Endothelial cell of umbilical vein (primary cell): ENCODE data around the gene FHOD3. TPM values are rescaled to one million over a fixed set of nuclear protein-coding genes. Genes with fewer than 3 reads are reported as not detected.

Source experiments
- BruUV-seq: library from RNA; stranded (reverse); fragments of 400-500 nt; replicated peaks from 2 replicates; lab custom pipeline; 2021; lab: Mats Ljungman, UMichigan
- CTCF ChIA-PET: fragments of 300-600, 350-600 bp; sonication (Branson Sonifier 250); formaldehyde crosslinking; loops from one replicate; lab custom pipeline; 2021; ENCODE audit warnings: antibody characterized with exemption, inconsistent platforms; lab: Charles Lee
- POLR2A ChIA-PET: fragments of 300-600, 350-600 bp; sonication (Branson Sonifier 250); formaldehyde crosslinking; loops from one replicate; lab custom pipeline; 2021; ENCODE audit warnings: antibody characterized with exemption, inconsistent platforms; lab: Charles Lee
- DNase-seq: peaks from one replicate; pipeline ENCODE4 v3.0.0-alpha.2; 2011; ENCODE audit warnings: low read depth, low spot score
- FAIRE-seq: peaks from 2 replicates; lab custom pipeline; 2011; peaks lifted over from hg19 to GRCh38; lab: Jason Lieb, UNC
- H2AFZ ChIP-seq: 2 replicates; pipeline ENCODE4 v1.6.0; 2012; ENCODE audit warnings: low read depth, low read length, control low read depth, inconsistent platforms
- H3K27ac ChIP-seq: 2 replicates; pipeline ENCODE4 v1.5.1; 2011; ENCODE audit warnings: low read depth, mild to moderate bottlenecking, control low read depth, low read length, moderate library complexity; ENCODE audit not compliant: insufficient read depth
- H3K27me3 ChIP-seq, 2 experiments: 2 replicates each; pipeline versions ENCODE4 v1.6.0 to v1.6.1; 2011; ENCODE audit warnings: low read length in 2 of 2, mixed read lengths in 1 of 2; ENCODE audit not compliant: control insufficient read depth in 2 of 2, insufficient read depth in 2 of 2
- H3K36me3 ChIP-seq, 2 experiments: 2 replicates in 1 of 2; 3 replicates in 1 of 2; pipeline ENCODE4 v1.5.1; 2011; ENCODE audit warnings: low read length in 2 of 2, mild to moderate bottlenecking in 1 of 2, moderate library complexity in 1 of 2; ENCODE audit not compliant: control insufficient read depth in 2 of 2, insufficient read depth in 2 of 2; ENCODE audit errors: extremely low read depth in 1 of 2
- H3K4me1 ChIP-seq: 3 replicates; pipeline ENCODE4 v1.5.1; 2011; ENCODE audit warnings: mild to moderate bottlenecking, low read length; ENCODE audit not compliant: control insufficient read depth, insufficient read depth; ENCODE audit errors: extremely low read depth
- H3K4me2 ChIP-seq: 2 replicates; pipeline ENCODE4 v1.6.1; 2011; ENCODE audit warnings: low read length, control low read depth, mixed read lengths; ENCODE audit not compliant: insufficient read depth
- H3K4me3 ChIP-seq, 3 experiments: fragments of 200-600 bp in 1 of 3; sonication (generic), shearing (Covaris generic) in 1 of 3; replicated peaks in 1 of 3; 2 replicates each; pipeline ENCODE4 v1.5.1; 2011 to 2016; ENCODE audit warnings: control low read depth in 3 of 3, low read length in 3 of 3, mild to moderate bottlenecking in 2 of 3, inconsistent platforms in 1 of 3, low read depth in 1 of 3, moderate library complexity in 1 of 3; ENCODE audit not compliant: insufficient read depth in 1 of 3
- H3K79me2 ChIP-seq: 2 replicates; pipeline ENCODE4 v1.6.0; 2012; ENCODE audit warnings: low read length, inconsistent platforms; ENCODE audit not compliant: control insufficient read depth, insufficient read depth
- H3K9ac ChIP-seq: replicated peaks from 2 replicates; pipeline ENCODE3; 2011; ENCODE audit warnings: low read length, control low read depth; ENCODE audit not compliant: insufficient read depth; ENCODE audit errors: extremely low read depth
- H3K9me1 ChIP-seq: replicated peaks from 3 replicates; pipeline ENCODE4 v1.6.0; 2011; ENCODE audit warnings: mild to moderate bottlenecking, low read length; ENCODE audit not compliant: control insufficient read depth, insufficient read depth; ENCODE audit errors: extremely low read depth
- H3K9me3 ChIP-seq: replicated peaks from 2 replicates; pipeline ENCODE4 v1.5.1; 2012; ENCODE audit warnings: low read length, inconsistent platforms; ENCODE audit not compliant: control insufficient read depth, insufficient read depth
- H4K20me1 ChIP-seq: replicated peaks from 2 replicates; pipeline ENCODE3; 2011; ENCODE audit warnings: mild to moderate bottlenecking, low read length; ENCODE audit not compliant: control insufficient read depth, insufficient read depth; ENCODE audit errors: extremely low read depth
- CTCF ChIP-seq, 2 donors: IDR thresholded peaks; 1 replicate in 1 of 2; 2 replicates in 1 of 2; pipeline ENCODE4 v1.5.1; 2011; ENCODE audit warnings: low read length in 2 of 2, mild to moderate bottlenecking in 2 of 2, moderate library complexity in 2 of 2, control low read depth in 1 of 2, inconsistent platforms in 1 of 2, low read depth in 1 of 2; ENCODE audit not compliant: insufficient read depth in 1 of 2; ENCODE audit errors: extremely low read depth in 1 of 2
- EZH2 ChIP-seq: IDR thresholded peaks from 2 replicates; pipeline ENCODE4 v1.6.1; 2012; ENCODE audit warnings: borderline replicate concordance, low read depth, mild to moderate bottlenecking, moderate library complexity, low read length, inconsistent platforms; ENCODE audit not compliant: severe bottlenecking
- FOS ChIP-seq: IDR thresholded peaks from 2 replicates; pipeline ENCODE4 v1.6.1; 2011; ENCODE audit warnings: mild to moderate bottlenecking, low read length, moderate library complexity, borderline replicate concordance; ENCODE audit not compliant: insufficient read depth
- GATA2 ChIP-seq: IDR thresholded peaks from 2 replicates; pipeline ENCODE4 v1.7.0; 2011; ENCODE audit warnings: low read depth, mild to moderate bottlenecking, moderate library complexity, mixed read lengths, low read length; ENCODE audit not compliant: insufficient read length, insufficient read depth
- JUN ChIP-seq: IDR thresholded peaks from 2 replicates; pipeline ENCODE4 v1.6.1; 2011; ENCODE audit warnings: borderline replicate concordance, low read depth; ENCODE audit not compliant: insufficient read length, insufficient read depth
- MAX ChIP-seq: IDR thresholded peaks from 2 replicates; pipeline ENCODE4 v1.6.1; 2011; ENCODE audit not compliant: insufficient read depth, insufficient read length
- MYC ChIP-seq: IDR thresholded peaks from one replicate; pipeline ENCODE4 v1.6.1; 2011; ENCODE audit warnings: mild to moderate bottlenecking, low read depth, low read length
- POLR2A ChIP-seq: IDR thresholded peaks from 2 replicates; pipeline ENCODE4 v1.6.1; 2012; ENCODE audit warnings: low read depth, mild to moderate bottlenecking, control low read depth, low read length
- POLR2AphosphoS5 ChIP-seq: IDR thresholded peaks from 2 replicates; pipeline ENCODE4 v1.6.1; 2012; ENCODE audit warnings: low read depth, mild to moderate bottlenecking, control low read depth, low read length, moderate library complexity; ENCODE audit not compliant: insufficient read depth
- dilution Hi-C: fragments of 300-500 bp; cut with MboI; formaldehyde crosslinking; loops from one replicate; pipeline ENCODE4 v1.15.0; 2019; ENCODE audit warnings: low sequenced_read_pairs; ENCODE audit not compliant: extremely low pct_ligation_motif_present
- intact Hi-C: fragments of 100-400 bp; cut with micrococcal nuclease; formaldehyde crosslinking; loops from one replicate; pipeline ENCODE4 v1.10.0; 2022
- polyA plus RNA-seq, 4 experiments: library from polyadenylated mRNA; depleted of rRNA in 3 of 4; stranded (reverse) in 3 of 4; unstranded in 1 of 4; fragments of >200 nt; gene quantifications; 2 replicates each; pipeline versions ENCODE4 v1.2.1 to v1.2.3, GENCODE V29; 2011 to 2012; ENCODE audit warnings: missing spikeins in 1 of 4
- total RNA-seq: library from RNA; stranded (reverse); gene quantifications from 2 replicates; pipeline ENCODE4 v1.2.3, GENCODE V29; 2021

The FHOD3 gene
- total and polyA plus RNA-seq, 2 donors (not counting 3 experiments of a cell fraction or from before 2014, with no cell fraction given), result 0.06 to 1.5 TPM

GRCh38 chr18:36419188-36419899, 121.8 kb downstream of the FHOD3 start:
- H2AFZ ChIP-seq, result no peak overlapping the region
- CTCF ChIA-PET, result interaction anchor here (1.3 to 2.3 kb wide), 3 partner anchors 7 to 19 kb away, joined by 3 to 8 read pairs (median 4); no protein-coding TSS in a partner anchor
- no peaks in the 10 kb centered on the region for H3K4me1 ChIP-seq
- dilution Hi-C loops, result no loop called here
- H3K36me3 ChIP-seq, result no peaks in the 10 kb centered on the region
- H3K27ac ChIP-seq, result no peak overlapping the region
- no peak overlapping the region for H3K9ac ChIP-seq
- POLR2A ChIA-PET, result no interaction called here
- no peak overlapping the region for H3K4me3 ChIP-seq
- DNase-seq (no peak), FAIRE-seq (no peak)
- no peaks in the 10 kb centered on the region for H3K27me3 ChIP-seq
- no peaks in the 10 kb centered on the region for H3K9me1 ChIP-seq
- no peaks in the 10 kb centered on the region for H3K79me2 ChIP-seq
- no peaks in the 10 kb centered on the region for H4K20me1 ChIP-seq
- BruUV-seq, result no TSS peak
- no peak for TF ChIP-seq POLR2A
- TF ChIP-seq MAX, result no peak
- no peak for TF ChIP-seq MYC
- TF ChIP-seq FOS, result no peak
- no peak for TF ChIP-seq GATA2
- TF ChIP-seq JUN, result no peak
- no peak for TF ChIP-seq EZH2
- TF ChIP-seq POLR2AphosphoS5, result no peak
- TF ChIP-seq CTCF (IDR thresholded peaks at IDR 0.05; ENCODE audit: extremely low read depth in 1 of 2, insufficient read depth in 1 of 2, low read depth in 1 of 2, low read length in 2 of 2), result no peak
- intact Hi-C loops, result no loop called here
- H3K4me2 ChIP-seq, result no peak overlapping the region
- no peaks in the 10 kb centered on the region for H3K9me3 ChIP-seq
